ENCODE measurements around the gene TMEM191C.
"Not testable (repeated sequence)": the region's sequence is repeated elsewhere in the genome, so short reads cannot be mapped to it uniquely, and the experiment has no call there.

- TF ChIP-seq CTCF, POLR2A, EP300 (IDR thresholded peaks at IDR 0.05): not testable (repeated sequence)
Observed at GRCh38 chr22:21417853-21418252, 49.3 kb upstream of the TMEM191C start.

Data from sigmoid colon (tissue), 4 donors.